Erythroblast (primary cell): Measurements from ENCODE around the gene RBM38.

ENCODE experiments used
- DNase-seq, 2 experiments: peaks; one replicate each; lab custom pipeline; 2025; lab: John Stamatoyannopoulos, UW
- GATA1 ChIP-seq: IDR thresholded peaks from 2 replicates; pipeline ENCODE4 v1.6.1; 2011; ENCODE audit warnings: low read depth, mild to moderate bottlenecking, control low read depth, low read length, moderate library complexity
- POLR2A ChIP-seq: IDR thresholded peaks from 2 replicates; pipeline ENCODE4 v1.6.1; 2011; ENCODE audit warnings: mild to moderate bottlenecking, low read length

Gene RBM38

DNA sequence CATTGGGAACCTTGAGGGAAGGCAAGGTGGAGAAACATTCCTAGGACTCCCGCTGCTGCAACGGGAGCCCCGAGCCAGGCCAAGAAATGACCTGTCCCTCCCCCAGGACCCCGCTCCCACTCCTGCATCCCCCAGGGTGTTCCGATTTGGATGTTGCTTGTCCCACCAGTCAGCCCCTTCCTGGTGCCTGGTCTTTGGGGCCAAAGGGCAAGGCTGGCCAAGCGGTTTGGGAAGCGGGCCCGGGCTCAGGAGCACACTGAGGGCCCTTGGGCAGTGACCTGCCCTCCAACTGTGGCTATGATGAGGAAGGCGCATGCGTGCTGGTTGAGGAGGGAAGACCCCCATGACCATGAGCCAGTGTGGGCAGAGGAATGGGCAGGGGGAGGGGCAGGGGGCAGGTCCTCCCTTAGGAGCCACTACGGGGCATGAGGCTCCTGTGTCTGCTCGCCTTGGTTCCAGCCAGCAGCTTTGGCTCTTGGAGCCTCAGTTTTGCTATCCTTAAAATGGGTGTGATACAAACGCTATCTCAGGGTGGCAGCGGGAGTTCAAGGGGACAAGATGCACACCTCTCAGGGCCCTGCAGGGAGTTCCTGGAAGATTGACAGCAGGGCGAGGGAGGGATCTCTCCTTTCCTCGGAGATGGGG, 50.4 kb downstream of the RBM38 start:
- TF ChIP-seq GATA1 = no peak
- no peak for TF ChIP-seq POLR2A
- no peak for DNase-seq

GRCh38 chr20:57442158-57442887, 51.1 kb downstream of the RBM38 start:
- TF ChIP-seq GATA1 (no peak), POLR2A (no peak)

GRCh38 chr20:57442888-57443239, 51.7 kb downstream of the RBM38 start:
- TF ChIP-seq GATA1 (no peak), POLR2A (no peak)

More at GRCh38 chr20:57442158-57442887, 51.1 kb downstream of the RBM38 start:
- no peak for DNase-seq

GRCh38 chr20:57443349-57444265, 52.4 kb downstream of the RBM38 start:
- no peak for TF ChIP-seq POLR2A
- no peak for TF ChIP-seq GATA1
- DNase-seq = no peak

More at GRCh38 chr20:57442888-57443239, 51.7 kb downstream of the RBM38 start:
- DNase-seq = no peak

DNA sequence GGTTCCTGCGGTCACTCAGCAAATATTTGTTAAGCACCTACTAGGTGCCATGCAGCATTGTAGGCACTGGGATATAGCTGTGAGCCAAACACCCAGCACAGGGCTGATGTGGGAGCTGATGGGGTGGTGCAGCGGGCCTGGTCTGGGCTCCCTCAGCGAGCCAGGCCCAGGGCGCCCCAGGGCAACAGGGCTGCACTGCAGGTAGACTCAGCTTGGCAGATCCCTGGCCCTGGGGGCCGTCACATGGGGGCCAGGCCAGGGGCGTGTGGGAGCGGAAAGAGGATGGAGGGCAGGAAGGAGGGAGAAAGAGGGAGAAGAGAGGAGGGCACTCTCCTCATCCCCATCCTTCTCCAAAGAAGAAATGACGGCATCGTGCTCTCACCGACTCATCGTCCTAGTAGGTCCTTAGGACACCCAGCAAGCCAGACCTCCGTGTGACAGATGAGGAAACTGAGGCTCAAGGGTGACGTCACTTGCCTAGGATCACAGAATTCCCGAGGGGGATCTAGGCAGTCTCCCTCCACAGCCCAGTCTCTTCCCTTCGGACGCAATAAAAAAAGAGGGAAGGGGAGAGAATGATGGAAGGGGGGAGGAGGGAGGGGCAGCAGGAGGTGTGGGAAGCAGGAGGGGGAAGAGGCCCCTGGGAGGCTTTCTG, 53.3 kb downstream of the RBM38 start:
- DNase-seq = no peak
- TF ChIP-seq GATA1 (no peak), POLR2A (no peak)

DNA sequence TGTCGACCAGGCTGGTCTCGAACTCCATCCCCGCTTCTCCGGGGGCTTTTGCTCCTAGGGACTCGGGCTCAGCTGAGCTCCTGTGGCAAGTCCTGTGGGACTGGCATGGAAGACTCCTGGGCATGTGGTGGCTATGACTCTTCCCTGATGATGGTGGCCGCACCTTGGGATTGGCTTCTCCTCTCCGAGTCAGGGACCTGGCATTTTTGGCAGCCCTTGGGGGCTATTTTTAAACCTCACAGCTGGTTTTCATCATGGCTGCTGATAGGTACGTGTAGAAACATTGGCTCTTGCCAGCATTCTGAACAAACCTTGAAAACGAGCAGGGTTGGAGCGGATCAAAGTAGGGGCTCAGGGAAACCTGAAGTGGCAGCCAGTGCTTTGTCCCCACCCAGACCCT, 54.1 kb downstream of the RBM38 start:
- TF ChIP-seq GATA1 (no peak), POLR2A (no peak)
- DNase-seq = no peak

GRCh38 chr20:57445774-57446173, 54.6 kb downstream of the RBM38 start:
- no peak for TF ChIP-seq GATA1
- TF ChIP-seq POLR2A = no peak
- DNase-seq = no peak

- peak in 1 of 2 experiments; percentile 32 for DNase-seq
- TF ChIP-seq GATA1 = no peak
- TF ChIP-seq POLR2A = no peak
Observed at GRCh38 chr20:57448764-57449354, 57.7 kb downstream of the RBM38 start.

GRCh38 chr20:57449398-57450354, 58.5 kb downstream of the RBM38 start:
- no peak for TF ChIP-seq GATA1
- TF ChIP-seq POLR2A = no peak
- DNase-seq = no peak

DNA sequence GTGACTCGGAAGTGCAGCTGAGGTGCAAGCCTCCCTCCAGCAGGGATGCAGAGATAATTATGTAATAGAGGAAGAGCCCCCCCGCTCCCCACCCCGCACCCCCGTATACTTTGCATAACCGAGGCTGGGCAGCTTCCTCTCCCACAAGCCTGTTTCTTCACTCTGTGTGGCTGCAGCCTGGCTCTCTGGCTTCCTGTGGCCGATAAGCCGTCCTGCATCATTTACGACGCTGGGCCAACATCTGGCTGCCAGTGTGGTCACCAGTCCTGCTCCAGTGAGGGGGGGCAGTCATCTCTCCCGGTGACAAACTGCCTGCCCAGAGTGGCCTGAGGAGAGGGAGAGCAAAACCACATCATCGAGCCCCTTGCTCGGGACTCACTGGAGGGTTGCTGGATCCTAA, 59.2 kb downstream of the RBM38 start:
- peak; percentile 59 to 73 for DNase-seq
- TF ChIP-seq POLR2A (no peak), GATA1 (no peak)

DNA sequence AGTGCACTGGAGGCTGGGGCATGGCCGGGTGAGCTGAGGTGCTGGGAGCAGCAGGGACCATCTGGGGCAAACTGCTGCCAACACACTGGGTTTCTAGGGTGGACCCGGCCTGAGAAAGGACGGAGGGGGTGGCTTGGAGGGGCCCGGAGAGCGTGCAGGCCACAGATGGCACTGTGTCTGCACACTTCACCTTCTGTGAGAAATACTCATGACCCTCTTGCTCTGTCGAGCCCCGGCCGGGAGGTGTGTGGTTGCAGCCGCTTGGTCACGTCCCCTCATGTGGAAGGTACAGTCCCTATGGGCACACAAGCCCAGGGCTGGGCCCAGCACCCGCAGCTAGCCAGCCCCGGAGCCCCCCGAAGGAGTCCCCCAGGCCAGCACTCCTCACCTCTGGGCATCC, 59.7 kb downstream of the RBM38 start:
- no peak for TF ChIP-seq GATA1
- TF ChIP-seq POLR2A = no peak
- DNase-seq = no peak

DNA sequence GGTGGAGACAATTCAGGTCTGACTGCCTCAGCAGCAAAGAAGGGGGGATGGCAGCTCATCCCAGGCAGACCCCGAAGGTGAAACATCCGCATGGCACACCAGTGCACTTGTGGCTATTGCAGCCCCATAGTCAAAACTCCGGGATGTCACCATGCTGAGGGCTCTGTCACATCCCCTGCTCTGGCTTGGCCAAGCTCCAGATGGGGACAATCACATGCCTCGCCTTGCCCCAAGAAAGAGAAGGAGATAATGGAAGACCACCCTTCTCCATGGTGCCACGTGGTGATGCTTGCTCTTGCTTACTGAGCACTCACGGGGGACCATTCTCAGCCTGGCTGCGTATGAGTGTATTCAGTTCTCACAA, 60.2 kb downstream of the RBM38 start:
- TF ChIP-seq POLR2A (no peak), GATA1 (no peak)

More for the DNA sequence above, 60.2 kb downstream of the RBM38 start:
- DNase-seq = no peak
